Prostate gland (tissue), 2 donors: ENCODE data around the gene FBN3.

Source experiments
- POLR2A ChIP-seq: fragments of 450-650 bp; IDR thresholded peaks from one replicate; pipeline ENCODE4 v1.6.1; 2016; ENCODE audit warnings: antibody characterized with exemption, mild to moderate bottlenecking
- POLR2AphosphoS5 ChIP-seq: sonication (generic); formaldehyde crosslinking; IDR thresholded peaks from one replicate; pipeline ENCODE4 v1.6.1; 2017; ENCODE audit warnings: antibody characterized with exemption
- TF ChIP-seq, protein P1 (sequence below), 4 experiments: fragments of 200-600 bp in 2 of 4; fragments of 450-650 bp in 2 of 4; sonication (generic) in 2 of 4; IDR thresholded peaks; 1 replicate in 3 of 4; 2 replicates in 1 of 4; pipeline ENCODE4 v1.5.1; 2016 to 2019; ENCODE audit warnings: antibody characterized with exemption in 4 of 4, mild to moderate bottlenecking in 2 of 4, moderate library complexity in 2 of 4

DNA sequence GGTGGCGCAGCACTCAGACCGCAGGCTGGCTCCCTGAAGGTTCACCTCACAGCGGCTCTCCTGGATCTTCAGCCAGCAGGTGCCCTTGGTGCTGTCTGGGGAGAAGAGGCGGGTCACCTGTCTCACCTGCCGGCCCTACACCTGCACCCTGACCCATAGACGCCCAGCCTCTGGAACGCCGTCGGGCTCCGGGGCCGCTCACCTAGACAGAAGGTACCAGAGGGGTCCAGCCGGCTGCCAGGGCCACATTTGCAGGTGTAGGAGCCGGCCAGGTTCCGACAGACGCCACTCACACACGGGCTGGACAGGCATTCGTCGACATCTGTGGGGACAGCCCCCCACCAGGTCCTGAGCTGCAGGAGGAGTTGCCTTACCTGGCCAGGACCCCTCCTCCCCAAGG lies 22.9 kb downstream of the FBN3 start:
- no peak for TF ChIP-seq POLR2AphosphoS5
- TF ChIP-seq, protein P1, sequence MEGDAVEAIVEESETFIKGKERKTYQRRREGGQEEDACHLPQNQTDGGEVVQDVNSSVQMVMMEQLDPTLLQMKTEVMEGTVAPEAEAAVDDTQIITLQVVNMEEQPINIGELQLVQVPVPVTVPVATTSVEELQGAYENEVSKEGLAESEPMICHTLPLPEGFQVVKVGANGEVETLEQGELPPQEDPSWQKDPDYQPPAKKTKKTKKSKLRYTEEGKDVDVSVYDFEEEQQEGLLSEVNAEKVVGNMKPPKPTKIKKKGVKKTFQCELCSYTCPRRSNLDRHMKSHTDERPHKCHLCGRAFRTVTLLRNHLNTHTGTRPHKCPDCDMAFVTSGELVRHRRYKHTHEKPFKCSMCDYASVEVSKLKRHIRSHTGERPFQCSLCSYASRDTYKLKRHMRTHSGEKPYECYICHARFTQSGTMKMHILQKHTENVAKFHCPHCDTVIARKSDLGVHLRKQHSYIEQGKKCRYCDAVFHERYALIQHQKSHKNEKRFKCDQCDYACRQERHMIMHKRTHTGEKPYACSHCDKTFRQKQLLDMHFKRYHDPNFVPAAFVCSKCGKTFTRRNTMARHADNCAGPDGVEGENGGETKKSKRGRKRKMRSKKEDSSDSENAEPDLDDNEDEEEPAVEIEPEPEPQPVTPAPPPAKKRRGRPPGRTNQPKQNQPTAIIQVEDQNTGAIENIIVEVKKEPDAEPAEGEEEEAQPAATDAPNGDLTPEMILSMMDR (IDR thresholded peaks at IDR 0.05) = no peak
- no peak for TF ChIP-seq POLR2A
